GM21367 (cell line): Measurements from ENCODE around the gene KIF25.

ENCODE experiments used
- ATAC-seq: cut with Tn5 transposase; IDR thresholded peaks from one replicate; pipeline ENCODE4 v1.9.1; 2021; ENCODE audit not compliant: unreplicated experiment

The KIF25 gene

GRCh38 chr6:168047841-168048723 is 50.6 kb downstream of the KIF25 start:
- no peak for ATAC-seq

GRCh38 chr6:168048724-168049025 is 51.2 kb downstream of the KIF25 start:
- ATAC-seq: no peak

DNA sequence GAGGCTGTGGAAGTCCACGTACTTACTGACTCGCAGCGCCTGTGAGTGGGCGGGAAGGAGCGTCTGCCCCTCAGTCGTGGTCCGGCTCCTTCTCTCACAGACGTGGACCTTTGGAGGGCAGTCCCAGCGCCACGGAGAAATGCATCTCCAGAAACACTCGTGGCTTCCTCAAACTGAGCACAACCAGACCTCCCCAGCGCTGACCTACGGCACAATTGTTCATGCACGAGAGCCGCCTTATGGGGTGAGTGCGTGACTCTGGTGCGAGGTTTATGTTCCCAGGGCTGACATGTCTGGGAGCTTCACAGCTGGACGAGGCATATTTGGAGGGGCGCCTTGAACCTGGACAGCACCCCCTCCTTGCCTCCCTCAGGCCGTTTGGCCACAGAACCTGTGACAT is 51.8 kb downstream of the KIF25 start:
- ATAC-seq: no peak

- ATAC-seq: no peak
Observed at GRCh38 chr6:168049706-168050224, 52.3 kb downstream of the KIF25 start.

GRCh38 chr6:168050225-168050880 is 52.9 kb downstream of the KIF25 start:
- ATAC-seq: no peak

DNA sequence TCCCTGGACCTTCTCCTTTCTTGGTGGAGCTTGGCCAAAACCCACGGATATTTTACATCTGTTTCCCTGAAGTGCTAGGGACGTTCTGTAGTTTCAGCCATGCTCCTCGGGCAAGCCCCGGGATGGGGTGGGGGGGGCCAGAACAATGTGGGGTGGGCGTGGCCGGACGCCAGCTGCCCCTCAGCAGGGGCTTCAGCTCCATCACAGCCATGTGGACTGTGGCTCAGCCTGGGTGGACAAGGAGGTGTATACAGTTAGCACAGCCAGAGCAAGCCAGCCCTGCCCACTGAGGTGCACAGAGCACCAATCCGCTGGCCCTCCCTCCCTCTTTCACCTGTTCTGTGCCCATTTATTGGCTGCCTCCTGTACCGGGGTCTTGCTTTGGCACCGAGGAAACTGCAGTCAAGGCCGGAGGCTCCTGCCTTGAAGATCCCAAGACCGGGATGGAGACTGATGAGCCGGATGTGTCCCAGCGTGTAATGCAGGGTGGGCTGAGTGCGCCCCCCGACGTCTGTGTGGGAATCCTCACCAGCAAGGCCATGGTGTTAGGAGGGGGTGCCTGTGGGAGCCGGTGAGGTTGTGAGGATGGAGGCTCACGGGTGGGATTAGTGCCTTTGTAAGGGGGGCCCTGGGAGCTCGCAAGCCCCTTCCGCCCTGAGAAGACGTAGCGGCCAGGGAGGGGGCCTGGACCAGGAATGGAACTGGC is 53.6 kb downstream of the KIF25 start:
- ATAC-seq: no peak

- no peak for ATAC-seq
Observed at GRCh38 chr6:168051648-168052047, 54.2 kb downstream of the KIF25 start.

GRCh38 chr6:168052291-168052891 is 54.9 kb downstream of the KIF25 start:
- ATAC-seq: no peak

GRCh38 chr6:168053086-168053956 is 55.9 kb downstream of the KIF25 start:
- ATAC-seq: no peak

GRCh38 chr6:168053957-168054471 is 56.5 kb downstream of the KIF25 start:
- no peak for ATAC-seq

DNA sequence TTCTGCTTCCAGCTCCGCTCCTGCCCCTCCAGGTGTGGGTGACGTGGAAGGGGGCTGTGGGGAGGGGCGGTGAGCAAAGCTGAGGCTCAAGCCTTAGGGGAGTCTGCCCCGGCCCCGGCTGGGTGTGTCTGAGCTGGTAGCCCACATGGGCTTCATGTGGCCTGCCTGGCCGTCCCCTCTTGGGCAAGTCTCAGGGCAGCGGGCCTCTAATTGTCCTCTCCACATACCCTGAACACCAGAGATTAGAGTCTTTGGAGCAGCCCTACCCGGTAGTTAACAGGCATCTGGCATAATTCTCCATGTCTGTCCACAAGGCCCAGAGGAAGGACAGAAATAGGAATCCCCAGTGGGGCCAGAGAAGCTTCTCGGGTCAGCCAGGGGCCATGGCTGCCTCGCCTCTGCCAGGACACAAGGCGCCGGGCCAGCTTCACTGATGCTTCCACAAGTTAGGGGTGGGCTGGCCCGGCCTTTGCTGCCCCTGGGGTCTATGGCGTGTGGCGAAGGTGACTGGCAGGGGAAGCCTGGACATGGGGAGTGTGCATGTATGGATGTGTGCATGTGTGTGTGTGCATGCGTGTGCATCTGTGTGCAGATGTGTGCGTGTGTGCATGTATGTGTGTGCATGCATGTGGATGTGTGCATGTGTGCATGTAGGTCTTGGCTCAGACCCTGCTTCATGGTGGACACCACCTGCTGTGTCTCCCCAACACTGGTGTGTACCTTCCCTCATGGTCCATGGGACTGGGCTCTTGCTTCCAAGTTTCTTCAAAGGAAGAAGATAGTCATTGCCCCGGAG is 57.5 kb downstream of the KIF25 start:
- no peak for ATAC-seq

- ATAC-seq: no peak
Observed at GRCh38 chr6:168055696-168056489, 58.4 kb downstream of the KIF25 start.

DNA sequence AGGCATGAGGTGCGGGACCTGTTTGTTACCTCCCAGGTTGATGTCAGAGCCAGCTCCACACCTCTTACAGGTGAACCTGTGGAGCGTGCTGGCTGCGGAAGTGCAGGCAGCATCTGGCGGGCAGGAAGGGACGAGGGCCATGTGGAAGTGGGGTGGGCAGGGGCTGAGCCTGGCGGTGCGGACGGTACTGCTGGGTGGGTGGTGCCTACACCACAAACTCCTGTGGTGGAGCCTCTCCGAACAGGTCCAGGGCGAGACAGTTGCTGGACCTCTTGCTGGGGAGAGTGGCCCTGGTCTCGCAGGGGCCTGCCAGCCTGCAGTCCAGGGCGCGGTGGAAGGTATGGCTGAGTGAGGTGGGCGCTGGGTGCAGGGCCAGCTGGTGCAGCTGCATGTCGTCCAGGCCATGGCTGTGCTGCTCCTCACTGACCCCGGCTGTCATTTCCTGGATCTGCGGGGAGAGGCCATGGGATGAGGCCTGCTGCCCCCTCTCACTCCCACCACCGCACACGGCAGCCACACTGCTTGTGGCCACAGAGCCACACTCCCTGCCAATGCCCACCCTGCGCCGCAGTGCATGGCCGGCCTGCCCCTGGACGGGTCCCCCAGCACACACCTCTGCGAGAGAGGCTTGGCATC is 59.5 kb downstream of the KIF25 start:
- no peak for ATAC-seq

DNA sequence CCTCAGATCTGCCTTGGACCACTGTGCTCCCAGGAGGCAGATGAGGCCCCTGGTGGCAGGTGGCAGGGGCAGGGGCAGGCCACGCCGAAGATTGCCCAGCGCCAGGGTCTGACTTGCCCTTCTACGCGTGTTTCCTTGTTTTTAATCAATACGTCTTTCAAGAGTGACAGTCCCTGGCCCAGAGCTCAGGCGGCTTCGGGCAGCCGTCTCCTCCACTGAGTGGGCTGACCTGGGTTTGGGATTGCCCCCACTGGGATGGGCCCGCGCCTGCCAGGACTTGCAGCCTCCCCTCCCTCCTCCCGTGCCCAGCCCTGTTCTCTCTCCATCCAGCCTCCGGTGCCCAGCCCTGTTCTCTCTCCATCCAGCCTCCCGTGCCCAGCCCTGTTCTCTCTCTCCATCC is 60.4 kb downstream of the KIF25 start:
- no peak for ATAC-seq

GRCh38 chr6:168058691-168059551 is 61.5 kb downstream of the KIF25 start:
- no peak for ATAC-seq

DNA sequence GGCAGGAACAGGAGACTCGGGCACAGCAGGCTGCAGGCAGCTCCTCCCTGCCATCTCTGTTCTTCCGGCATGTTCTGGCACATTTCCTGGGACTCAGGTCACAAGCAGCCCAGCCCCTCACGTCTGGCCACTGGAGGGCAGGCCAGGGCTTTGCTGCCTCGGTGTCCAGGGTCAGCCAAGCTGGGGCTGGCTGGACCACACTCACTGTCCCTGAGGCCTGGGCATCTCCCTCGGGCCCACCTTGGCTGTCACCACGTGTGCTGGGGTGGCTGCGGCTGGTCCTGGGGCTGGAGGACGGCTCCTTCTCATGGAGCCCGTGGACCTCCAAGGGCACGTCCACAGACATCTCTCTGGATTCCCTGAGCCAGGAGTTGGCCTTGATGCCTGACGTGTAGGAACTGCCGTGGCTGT is 63.1 kb downstream of the KIF25 start:
- no peak for ATAC-seq
